ENCODE data around the gene SH3PXD2A.

The SH3PXD2A gene

DNA sequence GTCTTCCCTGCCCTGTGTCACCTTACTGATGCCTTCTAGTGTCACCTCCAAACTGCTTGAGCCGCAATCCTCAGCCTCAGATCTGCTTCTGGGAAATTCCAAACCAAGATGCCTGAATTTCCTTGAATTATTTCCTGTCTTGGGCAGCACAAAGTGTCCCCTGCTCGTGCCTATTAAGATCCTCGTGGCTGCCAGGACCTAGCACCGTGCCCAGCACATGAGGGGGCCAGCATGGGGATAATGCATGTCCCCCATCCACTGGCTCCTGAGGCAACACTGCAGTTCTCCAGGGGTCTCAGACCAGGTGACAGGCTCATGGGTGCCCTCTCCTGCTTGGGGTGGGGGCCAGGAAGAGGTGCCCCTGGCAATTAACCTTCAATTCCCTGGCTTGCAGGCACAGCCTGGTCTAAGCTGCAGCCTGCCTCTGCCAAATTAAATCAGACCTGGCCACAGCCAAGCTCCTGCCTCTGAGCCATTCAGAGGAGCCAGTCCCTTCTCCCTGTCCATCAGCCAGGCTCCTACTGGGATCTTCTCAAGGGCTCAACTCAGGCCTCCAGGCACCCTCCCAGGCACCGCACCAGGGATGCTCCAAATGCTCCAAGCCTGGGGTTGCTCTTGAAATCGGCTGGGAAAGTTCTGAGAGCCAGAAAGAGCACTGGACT is 146.6 kb downstream of the SH3PXD2A start:
- no peak overlapping the region for H3K27ac ChIP-seq (ENCODE audit: extremely low read depth, low read depth, low read length)
- 0 out of 2 replicates have a peak, but pooled peaks have one; percentile 25 for TF ChIP-seq ZIC2 (tag by site-specific recombination; IDR thresholded peaks at IDR 0.05)
- TF ChIP-seq, protein P1, sequence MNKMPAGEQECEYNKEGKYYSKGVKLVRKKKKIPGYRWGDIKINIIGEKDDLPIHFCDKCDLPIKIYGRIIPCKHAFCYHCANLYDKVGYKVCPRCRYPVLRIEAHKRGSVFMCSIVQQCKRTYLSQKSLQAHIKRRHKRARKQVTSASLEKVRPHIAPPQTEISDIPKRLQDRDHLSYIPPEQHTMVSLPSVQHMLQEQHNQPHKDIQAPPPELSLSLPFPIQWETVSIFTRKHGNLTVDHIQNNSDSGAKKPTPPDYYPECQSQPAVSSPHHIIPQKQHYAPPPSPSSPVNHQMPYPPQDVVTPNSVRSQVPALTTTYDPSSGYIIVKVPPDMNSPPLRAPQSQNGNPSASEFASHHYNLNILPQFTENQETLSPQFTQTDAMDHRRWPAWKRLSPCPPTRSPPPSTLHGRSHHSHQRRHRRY (tag by site-specific recombination; IDR thresholded peaks at IDR 0.05): no peak
- no peaks in the 10 kb centered on the region for H3K4me1 ChIP-seq (ENCODE audit: control insufficient read depth, insufficient read depth, low read length)
- H3K36me3 ChIP-seq (ENCODE audit: control insufficient read depth in 2 of 2, insufficient read depth in 1 of 2, low read length in 2 of 2): no peaks in the 10 kb centered on the region
- ChIA-PET POLR2A (no interaction called here), CTCF (interaction anchor here (0.6 to 11.8 kb wide), 4 partner anchors 115 to 498 kb away, joined by 3 to 151 read pairs (median 46); partner anchors contain the start of gene SH3PXD2A)
- no peaks in the 10 kb centered on the region for H3K9me3 ChIP-seq (ENCODE audit: control insufficient read depth, insufficient read depth, low read depth, low read length)
- no peak overlapping the region for H3K4me3 ChIP-seq (ENCODE audit: low read depth, low read length)

DNA sequence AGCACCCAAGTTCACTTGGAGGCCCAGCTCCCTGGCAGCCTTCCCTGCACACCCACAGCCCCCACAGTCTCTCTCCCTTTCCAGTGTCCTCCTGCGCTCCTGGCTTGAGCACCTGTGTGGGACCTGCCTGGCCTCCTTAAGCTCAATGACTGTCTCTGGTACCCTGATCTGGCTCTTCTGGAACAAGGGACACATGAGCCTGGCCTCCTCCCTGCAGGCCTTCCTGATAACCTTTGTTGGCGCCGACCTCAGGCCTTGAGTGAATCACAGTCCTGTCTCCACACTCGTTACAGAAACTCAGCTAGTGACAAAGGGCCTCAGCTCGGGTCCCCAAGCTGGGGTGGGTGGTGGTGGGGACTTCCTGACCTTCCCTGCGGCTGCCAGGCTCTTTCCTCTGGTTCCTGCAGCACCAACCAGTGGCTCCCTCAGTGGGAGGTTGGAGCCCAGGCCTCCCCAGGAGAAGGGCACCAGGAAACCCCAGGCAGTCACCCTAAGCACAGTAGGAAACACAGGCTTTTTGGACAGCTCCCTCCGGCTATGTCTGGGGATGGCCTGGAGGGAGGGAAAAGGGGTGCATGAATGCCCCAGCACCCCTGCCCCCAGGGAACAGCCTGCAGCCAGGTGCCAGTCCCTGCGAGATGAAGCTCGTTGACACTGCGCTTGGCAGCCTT is 147.3 kb downstream of the SH3PXD2A start:
- Histone ChIP-seq H3K27ac (ENCODE audit: extremely low read depth, low read depth, low read length) (no peak overlapping the region), H3K4me1 (ENCODE audit: control insufficient read depth, insufficient read depth, low read length) (no peaks in the 10 kb centered on the region), H3K36me3 (ENCODE audit: control insufficient read depth in 2 of 2, insufficient read depth in 1 of 2, low read length in 2 of 2) (no peaks in the 10 kb centered on the region), H3K4me3 (ENCODE audit: low read depth, low read length) (no peak overlapping the region), H3K9me3 (ENCODE audit: control insufficient read depth, insufficient read depth, low read depth, low read length) (no peaks in the 10 kb centered on the region)
- CTCF ChIA-PET: interaction anchor here (0.6 to 11.8 kb wide), 3 partner anchors 116 to 178 kb away, joined by 3 to 151 read pairs (median 90); partner anchors contain the start of gene SH3PXD2A
- POLR2A ChIA-PET: no interaction called here
- TF ChIP-seq ZNF701 (tag by site-specific recombination; IDR thresholded peaks at IDR 0.05): no peak
- no peak for TF ChIP-seq ZNF660 (tag by site-specific recombination; IDR thresholded peaks at IDR 0.05)
- TF ChIP-seq, protein P2, sequence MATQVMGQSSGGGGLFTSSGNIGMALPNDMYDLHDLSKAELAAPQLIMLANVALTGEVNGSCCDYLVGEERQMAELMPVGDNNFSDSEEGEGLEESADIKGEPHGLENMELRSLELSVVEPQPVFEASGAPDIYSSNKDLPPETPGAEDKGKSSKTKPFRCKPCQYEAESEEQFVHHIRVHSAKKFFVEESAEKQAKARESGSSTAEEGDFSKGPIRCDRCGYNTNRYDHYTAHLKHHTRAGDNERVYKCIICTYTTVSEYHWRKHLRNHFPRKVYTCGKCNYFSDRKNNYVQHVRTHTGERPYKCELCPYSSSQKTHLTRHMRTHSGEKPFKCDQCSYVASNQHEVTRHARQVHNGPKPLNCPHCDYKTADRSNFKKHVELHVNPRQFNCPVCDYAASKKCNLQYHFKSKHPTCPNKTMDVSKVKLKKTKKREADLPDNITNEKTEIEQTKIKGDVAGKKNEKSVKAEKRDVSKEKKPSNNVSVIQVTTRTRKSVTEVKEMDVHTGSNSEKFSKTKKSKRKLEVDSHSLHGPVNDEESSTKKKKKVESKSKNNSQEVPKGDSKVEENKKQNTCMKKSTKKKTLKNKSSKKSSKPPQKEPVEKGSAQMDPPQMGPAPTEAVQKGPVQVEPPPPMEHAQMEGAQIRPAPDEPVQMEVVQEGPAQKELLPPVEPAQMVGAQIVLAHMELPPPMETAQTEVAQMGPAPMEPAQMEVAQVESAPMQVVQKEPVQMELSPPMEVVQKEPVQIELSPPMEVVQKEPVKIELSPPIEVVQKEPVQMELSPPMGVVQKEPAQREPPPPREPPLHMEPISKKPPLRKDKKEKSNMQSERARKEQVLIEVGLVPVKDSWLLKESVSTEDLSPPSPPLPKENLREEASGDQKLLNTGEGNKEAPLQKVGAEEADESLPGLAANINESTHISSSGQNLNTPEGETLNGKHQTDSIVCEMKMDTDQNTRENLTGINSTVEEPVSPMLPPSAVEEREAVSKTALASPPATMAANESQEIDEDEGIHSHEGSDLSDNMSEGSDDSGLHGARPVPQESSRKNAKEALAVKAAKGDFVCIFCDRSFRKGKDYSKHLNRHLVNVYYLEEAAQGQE (tag by site-specific recombination; IDR thresholded peaks at IDR 0.05): peak; percentile 78
- TF ChIP-seq ZNF16 (tag by site-specific recombination; IDR thresholded peaks at IDR 0.05; ENCODE audit: low read depth): no peak
- no peak for TF ChIP-seq PRDM1 (tag by site-specific recombination; IDR thresholded peaks at IDR 0.05)
- TF ChIP-seq GLIS1 (tag by site-specific recombination; IDR thresholded peaks at IDR 0.05): peak; percentile 28; the same call in 1 of the 2 replicates
- no peak for TF ChIP-seq MYNN (tag by site-specific recombination; IDR thresholded peaks at IDR 0.05; ENCODE audit: borderline replicate concordance)
- TF ChIP-seq FEZF1 (tag by site-specific recombination; IDR thresholded peaks at IDR 0.05): no peak
- TF ChIP-seq ZIC2 (tag by site-specific recombination; IDR thresholded peaks at IDR 0.05): peak; percentile 75
- TF ChIP-seq KLF16 (tag by site-specific recombination; IDR thresholded peaks at IDR 0.05): no peak
- no peak for TF ChIP-seq ZBTB1 (tag by site-specific recombination; IDR thresholded peaks at IDR 0.05)
- TF ChIP-seq, protein P3, sequence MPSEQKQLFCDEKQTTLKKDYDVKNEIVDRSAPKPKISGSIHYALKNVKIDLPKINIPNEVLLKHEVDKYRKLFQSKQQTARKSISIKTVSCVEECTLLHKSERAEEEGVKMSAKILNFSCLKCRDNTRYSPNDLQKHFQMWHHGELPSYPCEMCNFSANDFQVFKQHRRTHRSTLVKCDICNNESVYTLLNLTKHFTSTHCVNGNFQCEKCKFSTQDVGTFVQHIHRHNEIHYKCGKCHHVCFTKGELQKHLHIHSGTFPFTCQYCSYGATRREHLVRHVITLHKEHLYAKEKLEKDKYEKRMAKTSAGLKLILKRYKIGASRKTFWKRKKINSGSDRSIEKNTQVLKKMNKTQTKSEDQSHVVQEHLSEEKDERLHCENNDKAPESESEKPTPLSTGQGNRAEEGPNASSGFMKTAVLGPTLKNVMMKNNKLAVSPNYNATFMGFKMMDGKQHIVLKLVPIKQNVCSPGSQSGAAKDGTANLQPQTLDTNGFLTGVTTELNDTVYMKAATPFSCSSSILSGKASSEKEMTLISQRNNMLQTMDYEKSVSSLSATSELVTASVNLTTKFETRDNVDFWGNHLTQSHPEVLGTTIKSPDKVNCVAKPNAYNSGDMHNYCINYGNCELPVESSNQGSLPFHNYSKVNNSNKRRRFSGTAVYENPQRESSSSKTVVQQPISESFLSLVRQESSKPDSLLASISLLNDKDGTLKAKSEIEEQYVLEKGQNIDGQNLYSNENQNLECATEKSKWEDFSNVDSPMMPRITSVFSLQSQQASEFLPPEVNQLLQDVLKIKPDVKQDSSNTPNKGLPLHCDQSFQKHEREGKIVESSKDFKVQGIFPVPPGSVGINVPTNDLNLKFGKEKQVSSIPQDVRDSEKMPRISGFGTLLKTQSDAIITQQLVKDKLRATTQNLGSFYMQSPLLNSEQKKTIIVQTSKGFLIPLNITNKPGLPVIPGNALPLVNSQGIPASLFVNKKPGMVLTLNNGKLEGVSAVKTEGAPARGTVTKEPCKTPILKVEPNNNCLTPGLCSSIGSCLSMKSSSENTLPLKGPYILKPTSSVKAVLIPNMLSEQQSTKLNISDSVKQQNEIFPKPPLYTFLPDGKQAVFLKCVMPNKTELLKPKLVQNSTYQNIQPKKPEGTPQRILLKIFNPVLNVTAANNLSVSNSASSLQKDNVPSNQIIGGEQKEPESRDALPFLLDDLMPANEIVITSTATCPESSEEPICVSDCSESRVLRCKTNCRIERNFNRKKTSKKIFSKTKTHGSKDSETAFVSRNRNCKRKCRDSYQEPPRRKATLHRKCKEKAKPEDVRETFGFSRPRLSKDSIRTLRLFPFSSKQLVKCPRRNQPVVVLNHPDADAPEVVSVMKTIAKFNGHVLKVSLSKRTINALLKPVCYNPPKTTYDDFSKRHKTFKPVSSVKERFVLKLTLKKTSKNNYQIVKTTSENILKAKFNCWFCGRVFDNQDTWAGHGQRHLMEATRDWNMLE (tag by site-specific recombination; conservative IDR thresholded peaks at IDR 0.05; ENCODE audit: low read depth): no peak
- TF ChIP-seq WT1 (tag by site-specific recombination; IDR thresholded peaks at IDR 0.05): no peak
- no peak for TF ChIP-seq KLF8 (tag by site-specific recombination; IDR thresholded peaks at IDR 0.05)
- TF ChIP-seq ZNF561 (tag by site-specific recombination; IDR thresholded peaks at IDR 0.05; ENCODE audit: borderline replicate concordance): no peak
